GM12891 (cell line): ENCODE measurements around the gene FLRT1.

Source experiments
- DNase-seq: peaks from one replicate; pipeline ENCODE4 v3.0.0; 2011; ENCODE audit warnings: low spot score; ENCODE audit not compliant: insufficient read length
- FAIRE-seq: peaks from 2 replicates; lab custom pipeline; 2011; peaks lifted over from hg19 to GRCh38; lab: Jason Lieb, UNC
- PAX5 ChIP-seq: IDR thresholded peaks from 2 replicates; pipeline ENCODE4 v1.6.1; 2011; ENCODE audit warnings: low read length, moderate library complexity, mild to moderate bottlenecking; ENCODE audit not compliant: insufficient read depth, severe bottlenecking
- POLR2A ChIP-seq: IDR thresholded peaks from 2 replicates; pipeline ENCODE4 v1.6.1; 2011; ENCODE audit warnings: low read depth, low read length, control low read depth
- POLR2AphosphoS5 ChIP-seq: IDR thresholded peaks from 2 replicates; pipeline ENCODE4 v1.6.1; 2011; ENCODE audit warnings: low read depth, low read length, control low read depth
- POU2F2 ChIP-seq: IDR thresholded peaks from 2 replicates; pipeline ENCODE4 v1.6.1; 2011; ENCODE audit warnings: low read depth, mild to moderate bottlenecking, control low read depth, low read length, moderate library complexity
- SPI1 ChIP-seq: IDR thresholded peaks from 2 replicates; pipeline ENCODE4 v1.6.1; 2011; ENCODE audit warnings: low read depth, low read length, control low read depth
- TAF1 ChIP-seq: IDR thresholded peaks from 2 replicates; pipeline ENCODE4 v1.6.1; 2011; ENCODE audit warnings: low read depth, low read length, control low read depth

FLRT1 gene

DNA sequence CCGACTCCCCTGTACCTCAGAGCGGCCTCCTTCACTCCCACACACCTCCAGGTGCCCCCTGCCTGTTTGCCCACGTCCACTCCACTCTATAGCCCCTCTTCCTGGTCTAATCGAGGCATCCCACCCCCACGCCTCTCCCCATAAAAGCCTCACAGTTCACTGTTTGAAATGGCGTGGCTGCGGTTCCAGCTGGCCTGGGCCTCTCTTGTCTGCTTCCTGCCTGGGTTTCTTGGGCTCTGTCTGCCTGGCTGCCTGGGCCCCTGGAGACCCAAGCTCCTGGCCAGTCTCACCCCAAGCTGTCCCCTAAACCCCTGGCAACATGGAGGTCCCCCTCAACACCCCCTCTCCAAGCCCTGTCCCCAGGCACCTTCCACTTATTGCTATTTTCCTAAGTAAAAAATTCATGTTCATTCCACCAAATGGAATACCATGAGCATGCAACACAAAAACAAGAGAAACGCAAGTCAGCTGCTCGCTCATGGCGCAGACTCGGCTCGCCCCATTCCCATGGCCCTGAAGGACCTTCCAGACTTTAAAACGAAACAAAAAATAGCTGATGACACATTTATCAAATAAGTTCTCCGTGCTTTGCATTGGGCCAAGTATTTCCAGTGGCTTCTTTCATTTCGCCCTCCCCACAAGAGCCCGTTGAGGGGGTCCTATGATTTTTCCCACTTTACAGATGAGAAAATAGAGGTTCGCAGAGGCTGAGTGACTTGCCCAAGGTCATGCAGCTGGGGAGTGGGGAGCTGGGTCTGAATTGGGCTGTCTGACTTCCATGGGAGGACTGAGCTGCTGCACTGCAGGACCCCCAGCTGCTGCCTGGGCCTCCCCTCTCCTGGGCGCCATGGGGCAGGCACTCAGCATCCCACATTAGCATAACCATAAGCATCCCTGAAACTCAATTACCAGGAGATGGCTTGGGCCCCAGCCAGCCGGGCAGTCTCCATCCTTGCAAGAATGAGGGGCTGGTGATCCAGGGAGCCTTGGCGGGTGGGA, 11.7 kb upstream of the FLRT1 start:
- FAIRE-seq = no peak
- no peak for DNase-seq
- no peak for TF ChIP-seq POLR2A
- TF ChIP-seq POU2F2 = no peak
- no peak for TF ChIP-seq POLR2AphosphoS5
- TF ChIP-seq PAX5 = no peak
- TF ChIP-seq SPI1 = no peak
- no peak for TF ChIP-seq TAF1

DNA sequence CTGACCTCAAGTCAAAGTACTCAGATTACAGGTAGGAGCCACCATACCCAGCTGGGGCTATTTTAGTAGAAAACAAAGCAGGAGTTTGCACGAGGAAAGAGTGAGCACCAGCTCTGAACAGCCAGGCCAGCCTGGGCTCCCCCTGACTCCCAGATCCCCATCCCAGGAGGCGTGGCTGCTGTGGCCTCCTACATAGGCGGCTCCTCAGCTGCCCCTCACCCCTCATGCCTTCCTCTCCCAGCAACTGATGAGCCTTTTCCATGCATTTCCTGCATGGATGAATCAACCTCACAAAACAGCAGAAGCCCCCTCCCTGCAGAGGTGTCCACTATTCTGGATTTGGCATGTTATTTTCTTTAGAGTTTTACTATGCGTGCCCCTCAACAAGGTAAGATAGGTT, 10.5 kb upstream of the FLRT1 start:
- DNase-seq (no peak), FAIRE-seq (no peak)
- TF ChIP-seq PAX5 = no peak
- TF ChIP-seq SPI1 = no peak
- no peak for TF ChIP-seq POLR2AphosphoS5
- TF ChIP-seq POU2F2 = no peak
- TF ChIP-seq TAF1 = no peak
- TF ChIP-seq POLR2A = no peak

GRCh38 chr11:64026575-64027205, 9.0 kb upstream of the FLRT1 start:
- TF ChIP-seq POLR2AphosphoS5 (no peak), PAX5 (no peak), SPI1 (no peak), TAF1 (no peak), POU2F2 (no peak), POLR2A (no peak)

DNA sequence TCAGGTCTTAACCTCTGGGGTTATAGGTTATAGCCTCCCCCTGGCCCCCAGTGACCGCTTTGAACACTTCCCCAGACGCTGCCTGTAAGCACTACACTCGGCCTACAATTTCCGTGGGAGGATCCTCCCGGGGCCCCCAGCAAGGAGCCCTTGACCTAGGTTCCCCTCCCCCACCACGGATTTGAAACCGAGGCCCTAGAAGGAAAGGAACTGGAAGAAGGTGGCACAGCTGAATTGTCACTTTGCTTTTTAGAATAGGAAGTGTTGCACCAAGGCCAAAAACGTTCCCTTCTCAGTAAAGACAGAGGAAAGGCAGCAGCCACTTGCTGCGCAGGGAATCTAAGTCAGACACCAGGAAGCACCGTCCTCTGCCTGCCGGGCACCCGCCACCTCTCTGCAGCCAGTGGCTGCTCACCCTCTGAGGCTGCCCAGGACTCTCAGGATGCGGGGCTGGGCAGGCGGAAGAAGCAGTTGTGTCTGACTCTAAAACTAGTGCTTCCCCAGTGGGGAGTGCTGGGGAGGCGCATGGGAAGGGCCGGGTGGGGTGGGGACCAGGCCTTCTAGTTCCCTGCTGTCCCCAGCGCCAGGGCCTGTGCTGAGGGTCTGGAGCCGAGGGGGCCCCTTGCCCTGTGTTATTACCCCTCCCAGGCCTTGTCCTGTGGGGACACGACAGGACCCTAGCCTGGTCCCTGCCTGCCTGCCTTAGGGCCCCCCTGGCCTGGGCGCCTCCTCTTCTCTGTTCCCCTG, 7.9 kb upstream of the FLRT1 start:
- no peak for DNase-seq
- no peak for FAIRE-seq
- TF ChIP-seq POU2F2 = no peak
- TF ChIP-seq SPI1 = no peak
- TF ChIP-seq POLR2AphosphoS5 = no peak
- no peak for TF ChIP-seq POLR2A
- no peak for TF ChIP-seq PAX5
- no peak for TF ChIP-seq TAF1

More at GRCh38 chr11:64026575-64027205, 9.0 kb upstream of the FLRT1 start:
- FAIRE-seq = no peak
- DNase-seq = no peak

GRCh38 chr11:64028398-64029115, 7.2 kb upstream of the FLRT1 start:
- FAIRE-seq (no peak), DNase-seq (no peak)
- TF ChIP-seq SPI1 (no peak), PAX5 (no peak), POLR2AphosphoS5 (no peak), POLR2A (no peak), POU2F2 (no peak), TAF1 (no peak)

- TF ChIP-seq POLR2AphosphoS5 (no peak), POLR2A (no peak), POU2F2 (no peak), TAF1 (no peak), SPI1 (no peak), PAX5 (no peak)
Observed at GRCh38 chr11:64029773-64030172, 6.0 kb upstream of the FLRT1 start.

DNA sequence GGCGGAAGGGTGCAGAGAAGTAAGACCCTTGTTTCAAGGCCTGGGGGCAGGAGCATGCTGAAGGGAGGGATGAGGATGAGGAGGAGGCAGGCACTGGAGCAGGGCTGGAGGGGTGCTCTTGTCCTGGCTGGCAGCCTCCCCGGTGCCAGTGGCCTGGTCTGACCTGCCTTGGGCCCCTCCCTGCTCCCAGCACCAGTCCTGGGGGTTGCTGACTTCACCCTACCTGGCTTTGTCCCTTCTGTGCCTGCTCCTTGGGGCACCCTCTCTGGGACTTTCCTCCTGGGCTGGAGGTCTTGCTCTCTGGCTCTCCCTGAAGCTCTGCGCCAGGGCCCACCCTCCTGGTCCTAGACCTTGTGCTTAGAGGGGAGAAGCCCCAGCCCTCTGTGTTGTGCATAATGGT, 4.7 kb upstream of the FLRT1 start:
- TF ChIP-seq POLR2A (no peak), TAF1 (no peak), POLR2AphosphoS5 (no peak), SPI1 (no peak), POU2F2 (no peak), PAX5 (no peak)
- no peak for FAIRE-seq
- DNase-seq = no peak

More at GRCh38 chr11:64029773-64030172, 6.0 kb upstream of the FLRT1 start:
- DNase-seq (no peak), FAIRE-seq (no peak)

- no peak for TF ChIP-seq TAF1
- no peak for TF ChIP-seq POLR2AphosphoS5
- TF ChIP-seq PAX5 = no peak
- no peak for TF ChIP-seq POLR2A
- TF ChIP-seq POU2F2 = no peak
- TF ChIP-seq SPI1 = no peak
- DNase-seq = no peak
- no peak for FAIRE-seq
Observed at GRCh38 chr11:64032050-64032449, 3.7 kb upstream of the FLRT1 start.
